Smooth muscle cell (in vitro differentiated cells): ENCODE data around the gene TRIM26. TPM values are rescaled to one million over a fixed set of nuclear protein-coding genes. Genes with fewer than 3 reads are reported as not detected.
"Not testable (repeated sequence)": the region's sequence is repeated elsewhere in the genome, so short reads cannot be mapped to it uniquely, and the experiment has no call there.

Experiments
- DNase-seq: peaks from one replicate; lab custom pipeline; 2025; ENCODE audit not compliant: unreplicated experiment; lab: John Stamatoyannopoulos, UW
- H2AFZ ChIP-seq: fragments of 200-600 bp; sonication (generic); 2 replicates; pipeline ENCODE4 v1.6.0; 2016; ENCODE audit warnings: antibody characterized with exemption, low read depth, mild to moderate bottlenecking
- H3F3A ChIP-seq: fragments of 200-600 bp; sonication (generic); 2 replicates; pipeline ENCODE4 v1.6.0; 2017; ENCODE audit warnings: antibody characterized with exemption, low read depth
- H3K27ac ChIP-seq: fragments of 200-600 bp; sonication (generic); 2 replicates; pipeline ENCODE4 v1.5.1; 2016; ENCODE audit warnings: low read depth, mild to moderate bottlenecking
- H3K27me3 ChIP-seq: fragments of 200-600 bp; sonication (generic); 2 replicates; pipeline ENCODE4 v1.6.1; 2016; ENCODE audit warnings: low read depth, mild to moderate bottlenecking
- H3K36me3 ChIP-seq: fragments of 200-600 bp; sonication (generic); 2 replicates; pipeline ENCODE4 v1.5.1; 2016; ENCODE audit warnings: low read depth
- H3K4me1 ChIP-seq: fragments of 200-600 bp; sonication (generic); 2 replicates; pipeline ENCODE4 v1.5.1; 2016; ENCODE audit warnings: low read depth
- H3K4me2 ChIP-seq: fragments of 200-600 bp; sonication (generic); 2 replicates; pipeline ENCODE4 v1.6.0; 2016; ENCODE audit warnings: mild to moderate bottlenecking
- H3K4me3 ChIP-seq: fragments of 200-600 bp; sonication (generic); 2 replicates; pipeline ENCODE4 v1.5.1; 2016; ENCODE audit warnings: mild to moderate bottlenecking
- H3K79me2 ChIP-seq: fragments of 200-600 bp; sonication (generic); 2 replicates; pipeline ENCODE4 v1.6.0; 2016; ENCODE audit warnings: low read depth, mild to moderate bottlenecking
- H3K9ac ChIP-seq: fragments of 200-600 bp; sonication (generic); 2 replicates; pipeline ENCODE4 v1.6.0; 2016; ENCODE audit warnings: low read depth
- H3K9me3 ChIP-seq: fragments of 200-600 bp; sonication (generic); replicated peaks from 2 replicates; pipeline ENCODE4 v1.5.1; 2016; ENCODE audit warnings: low read depth
- H4K20me1 ChIP-seq: fragments of 200-600 bp; sonication (generic); 2 replicates; pipeline ENCODE4 v1.6.0; 2016; ENCODE audit warnings: low read depth
- CTCF ChIP-seq: fragments of 200-600 bp; sonication (generic); IDR thresholded peaks from 2 replicates; pipeline ENCODE4 v1.5.1; 2017; ENCODE audit warnings: borderline replicate concordance, mild to moderate bottlenecking, antibody characterized with exemption; ENCODE audit not compliant: insufficient read depth, poor library complexity, severe bottlenecking
- WGBS: methylation state at CpG from one replicate; pipeline ENCODE4 v1.1.7; 2016; ENCODE audit warnings: low lambda C conversion rate; 5-methylcytosine and 5-hydroxymethylcytosine counted together
- polyA plus RNA-seq: library from polyadenylated mRNA; unstranded; fragments of >200 nt; fragmentation: Nextera tagmentation; extraction: Ambion mirVana; gene quantifications from 2 replicates; pipeline ENCODE4 v1.2.1, GENCODE V29; 2016
- total RNA-seq: library from RNA; depleted of rRNA; stranded (reverse); fragments of >200 nt; gene quantifications from 2 replicates; pipeline ENCODE4 v1.2.3, GENCODE V29; 2014

The TRIM26 gene
- total and polyA plus RNA-seq, 2 experiments from 2014 or later = 17.1 to 21.3 TPM

DNA sequence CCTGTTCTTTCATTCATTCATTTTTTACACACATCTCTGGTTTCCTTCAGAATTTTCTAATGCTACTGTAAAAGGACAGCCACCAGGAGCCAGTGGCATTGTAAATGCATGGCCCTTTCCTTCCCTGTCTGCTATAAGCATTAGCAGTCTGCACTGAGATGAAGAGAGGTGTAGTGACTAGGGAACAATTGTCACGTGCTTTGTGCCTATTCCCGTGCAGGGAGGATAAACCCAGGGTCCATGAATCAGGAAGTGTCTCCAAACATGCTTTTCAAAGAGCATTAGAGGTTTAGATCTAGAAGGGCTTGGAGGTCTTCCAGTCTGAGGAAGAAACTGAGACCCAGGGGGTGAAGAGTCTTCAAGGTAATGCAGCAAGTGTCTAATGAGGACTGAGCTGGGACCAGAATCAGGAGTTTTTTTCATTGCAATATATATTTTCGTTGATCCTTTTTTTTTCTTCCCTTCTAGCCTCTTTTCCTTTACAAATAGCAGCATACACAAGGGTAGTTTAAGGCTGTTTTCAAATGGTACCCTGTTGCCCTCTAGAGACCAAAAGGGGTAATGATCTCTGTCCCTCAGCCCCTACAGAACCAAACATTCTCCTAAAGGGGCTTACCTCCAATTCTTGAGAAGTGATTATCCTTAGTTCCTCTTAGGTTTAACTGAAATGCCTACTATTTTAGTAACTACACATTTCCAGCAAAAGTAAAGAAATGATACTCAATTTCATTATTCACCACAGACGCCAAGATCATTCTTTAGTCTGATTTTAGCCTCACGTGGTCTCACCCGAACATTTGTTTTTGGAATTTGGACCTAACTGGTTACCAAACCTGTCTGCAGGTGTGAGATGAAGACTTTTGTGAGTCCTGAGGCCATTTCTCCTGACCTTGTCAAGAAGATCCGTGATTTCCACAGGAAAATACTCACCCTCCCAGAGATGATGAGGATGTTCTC, 43.3 kb downstream of the TRIM26 start:
- no peak overlapping the region for H3K4me3 ChIP-seq
- no peak overlapping the region for H3K9ac ChIP-seq
- no peaks in the 10 kb centered on the region for H3F3A ChIP-seq
- H4K20me1 ChIP-seq = no peaks in the 10 kb centered on the region
- H2AFZ ChIP-seq = no peak overlapping the region
- H3K79me2 ChIP-seq = no peaks in the 10 kb centered on the region
- no peak overlapping the region for H3K27ac ChIP-seq
- H3K9me3 ChIP-seq = no peaks in the 10 kb centered on the region
- 30% methylated on average over 7 of the region's 7 CpGs for WGBS
- no peaks in the 10 kb centered on the region for H3K36me3 ChIP-seq
- H3K4me2 ChIP-seq = no peak overlapping the region
- peak; percentile 74 for TF ChIP-seq CTCF
- H3K4me1 ChIP-seq = peaks cover 5% of the 10 kb centered on the region
- H3K27me3 ChIP-seq = peaks cover 76% of the 10 kb centered on the region
- DNase-seq = no peak

GRCh38 chr6:30168741-30169140, 44.5 kb downstream of the TRIM26 start:
- Histone ChIP-seq H3K9me3 (no peaks in the 10 kb centered on the region), H3K9ac (no peak overlapping the region), H4K20me1 (no peaks in the 10 kb centered on the region), H2AFZ (no peak overlapping the region), H3K4me2 (no peak overlapping the region), H3K4me3 (no peak overlapping the region), H3K79me2 (no peaks in the 10 kb centered on the region), H3K36me3 (no peaks in the 10 kb centered on the region), H3K27ac (no peak overlapping the region), H3K27me3 (peaks cover 68% of the 10 kb centered on the region), H3K4me1 (peaks cover 5% of the 10 kb centered on the region), H3F3A (no peaks in the 10 kb centered on the region)
- no peak for DNase-seq
- TF ChIP-seq CTCF = no peak
- WGBS = 67% methylated on average over 1 of the region's 1 CpG

- 76% methylated on average over 6 of the region's 6 CpGs for WGBS
- H3K9ac ChIP-seq = no peak overlapping the region
- H3K4me3 ChIP-seq = no peak overlapping the region
- H3F3A ChIP-seq = no peaks in the 10 kb centered on the region
- H3K4me2 ChIP-seq = no peak overlapping the region
- no peak overlapping the region for H2AFZ ChIP-seq
- no peak for DNase-seq
- H3K9me3 ChIP-seq = no peaks in the 10 kb centered on the region
- H3K79me2 ChIP-seq = no peaks in the 10 kb centered on the region
- peaks cover under 1% of the 10 kb centered on the region for H3K4me1 ChIP-seq
- no peak for TF ChIP-seq CTCF
- peaks cover 56% of the 10 kb centered on the region for H3K27me3 ChIP-seq
- H4K20me1 ChIP-seq = no peaks in the 10 kb centered on the region
- H3K27ac ChIP-seq = no peak overlapping the region
- H3K36me3 ChIP-seq = no peaks in the 10 kb centered on the region
Observed at GRCh38 chr6:30167101-30167500, 46.1 kb downstream of the TRIM26 start.

DNA sequence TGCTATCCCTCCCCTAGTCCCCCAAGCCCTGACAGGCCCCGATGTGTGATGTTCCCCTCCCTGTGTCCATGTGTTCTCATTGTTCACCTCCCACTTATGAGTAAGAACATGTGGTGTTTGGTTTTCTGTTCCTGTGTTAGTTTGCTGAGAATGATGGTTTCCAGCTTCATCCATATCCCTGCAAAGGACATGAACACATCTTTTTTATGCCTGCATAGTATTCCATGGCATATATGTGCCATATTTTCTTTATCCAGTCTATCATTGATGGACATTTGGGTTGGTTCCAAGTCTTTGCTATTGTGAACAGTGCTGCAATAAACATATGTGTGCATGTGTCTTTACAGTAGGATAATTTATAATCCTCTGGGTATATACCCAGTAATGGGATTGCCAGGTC, 48.0 kb downstream of the TRIM26 start:
- peaks cover 39% of the 10 kb centered on the region for H3K27me3 ChIP-seq
- not testable (repeated sequence) for H3K9ac ChIP-seq, H3F3A ChIP-seq, H3K36me3 ChIP-seq, H3K79me2 ChIP-seq, H3K9me3 ChIP-seq, H3K4me1 ChIP-seq, DNase-seq, H3K4me3 ChIP-seq, H4K20me1 ChIP-seq, H3K4me2 ChIP-seq, H2AFZ ChIP-seq, H3K27ac ChIP-seq
- WGBS = 78% methylated on average over 1 of the region's 1 CpG
